DOHH2 (cell line): ENCODE measurements around the gene NUDT19.
A peak's percentile ranks its signal among the peaks of the same experiment; 100 is the strongest.
"Not testable (repeated sequence)": the region's sequence is repeated elsewhere in the genome, so short reads cannot be mapped to it uniquely, and the experiment has no call there.

Experiments used
- H3F3A ChIP-seq: fragments of 200-600 bp; sonication (generic), shearing (Covaris generic); 2 replicates; pipeline ENCODE4 v1.6.0; 2016; ENCODE audit warnings: antibody characterized with exemption, mild to moderate bottlenecking; ENCODE audit not compliant: control insufficient read depth, insufficient read depth
- H3K27ac ChIP-seq: fragments of 200-600 bp; sonication (generic); 2 replicates; pipeline ENCODE4 v1.5.1; 2014; ENCODE audit warnings: low read depth, mild to moderate bottlenecking, low read length, moderate library complexity
- H3K27me3 ChIP-seq: fragments of 200-600 bp; sonication (generic); 2 replicates; pipeline ENCODE4 v1.6.1; 2014; ENCODE audit warnings: mild to moderate bottlenecking, low read length, mixed read lengths; ENCODE audit not compliant: control insufficient read depth
- H3K36me3 ChIP-seq: fragments of 200-600 bp; sonication (generic); 2 replicates; pipeline ENCODE4 v1.6.1; 2014; ENCODE audit warnings: mild to moderate bottlenecking, low read length, moderate library complexity, mixed read lengths; ENCODE audit not compliant: control insufficient read depth
- H3K4me1 ChIP-seq: fragments of 200-600 bp; sonication (generic); 2 replicates; pipeline ENCODE4 v1.6.1; 2014; ENCODE audit warnings: mild to moderate bottlenecking, low read length, mixed read lengths; ENCODE audit not compliant: control insufficient read depth
- H3K4me2 ChIP-seq: fragments of 200-600 bp; sonication (generic); 2 replicates; pipeline ENCODE4 v1.6.0; 2014; ENCODE audit warnings: mild to moderate bottlenecking, low read length, moderate library complexity
- H3K4me3 ChIP-seq: fragments of 200-600 bp; sonication (generic); 2 replicates; pipeline ENCODE4 v1.5.1; 2014; ENCODE audit warnings: mild to moderate bottlenecking, low read length, mixed read lengths
- H3K79me2 ChIP-seq: fragments of 200-600 bp; sonication (generic); 2 replicates; pipeline ENCODE4 v1.6.1; 2014; ENCODE audit warnings: mild to moderate bottlenecking, low read length, mixed read lengths; ENCODE audit not compliant: control insufficient read depth
- H3K9me2 ChIP-seq: fragments of 200-600 bp; sonication (generic); replicated peaks from 2 replicates; pipeline ENCODE4 v1.6.1; 2014; ENCODE audit warnings: mild to moderate bottlenecking, low read length, mixed read lengths; ENCODE audit not compliant: control insufficient read depth
- H3K9me3 ChIP-seq: fragments of 200-600 bp; sonication (generic); 2 replicates; pipeline ENCODE4 v1.6.1; 2014; ENCODE audit warnings: antibody characterized with exemption, low read length, mixed read lengths; ENCODE audit not compliant: control insufficient read depth, insufficient read depth
- H4K20me1 ChIP-seq: fragments of 200-600 bp; sonication (generic); 2 replicates; pipeline ENCODE4 v1.6.0; 2014; ENCODE audit warnings: low read depth, mild to moderate bottlenecking, antibody characterized with exemption, low read length, moderate library complexity; ENCODE audit not compliant: control insufficient read depth, insufficient read depth
- CTCF ChIP-seq: fragments of 200-600 bp; sonication (generic); IDR thresholded peaks from one replicate; pipeline ENCODE4 v1.5.1; 2014; ENCODE audit warnings: antibody characterized with exemption, mild to moderate bottlenecking, low read depth, low read length; ENCODE audit not compliant: poor library complexity, severe bottlenecking
- EZH2phosphoT487 ChIP-seq: fragments of 200-600 bp; sonication (generic); IDR thresholded peaks from 2 replicates; pipeline ENCODE4 v1.6.1; 2017; ENCODE audit warnings: borderline replicate concordance, mild to moderate bottlenecking, antibody characterized with exemption, low read length, moderate library complexity, mixed read lengths

The NUDT19 gene

DNA sequence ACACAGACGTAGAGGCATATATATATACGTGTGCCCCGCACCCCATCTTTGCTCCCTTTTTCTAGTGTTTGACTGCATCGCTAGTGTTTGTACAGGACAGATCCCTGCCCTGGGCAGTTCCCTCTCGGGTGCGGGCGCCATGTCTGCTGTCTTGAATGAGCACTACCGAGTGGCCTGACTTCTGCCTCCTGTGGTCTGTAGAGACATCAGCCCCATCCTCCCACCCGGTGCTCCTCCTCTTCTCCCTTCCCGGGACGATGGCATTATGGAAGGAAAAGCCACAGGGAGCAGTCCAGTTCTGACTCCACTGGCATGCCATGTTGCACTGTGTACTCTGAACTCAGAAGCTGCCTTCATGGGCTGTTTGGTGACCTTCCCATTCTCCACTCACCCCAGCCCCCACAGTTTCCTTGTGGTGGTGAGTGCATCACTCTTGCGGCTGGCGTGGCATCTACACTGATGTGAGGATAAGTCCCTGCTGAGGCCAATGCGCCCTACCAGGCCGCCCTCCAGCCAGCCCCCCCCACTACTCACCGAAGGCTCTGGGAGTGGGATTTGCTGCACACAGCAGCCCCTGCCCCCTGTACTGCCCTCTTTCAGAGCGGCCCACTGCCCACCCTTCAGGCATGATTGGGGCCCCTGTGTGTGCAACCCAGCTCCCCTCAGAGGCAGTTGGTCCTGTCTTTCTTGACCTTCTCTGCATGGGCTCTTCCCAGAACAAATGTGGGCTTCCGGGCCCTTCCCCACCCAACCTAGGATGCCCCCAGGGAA, 53.1 kb downstream of the NUDT19 start:
- H3K27me3 ChIP-seq, result peaks cover 13% of the 10 kb centered on the region
- H4K20me1 ChIP-seq, result no peaks in the 10 kb centered on the region
- TF ChIP-seq CTCF, result no peak
- TF ChIP-seq EZH2phosphoT487, result no peak
- H3K4me1 ChIP-seq, result no peaks in the 10 kb centered on the region
- H3K79me2 ChIP-seq, result no peaks in the 10 kb centered on the region
- no peaks in the 10 kb centered on the region for H3K9me2 ChIP-seq
- no peaks in the 10 kb centered on the region for H3K36me3 ChIP-seq
- H3K4me3 ChIP-seq, result no peak overlapping the region
- no peak overlapping the region for H3K27ac ChIP-seq
- no peak overlapping the region for H3K4me2 ChIP-seq
- H3K9me3 ChIP-seq, result no peaks in the 10 kb centered on the region
- no peaks in the 10 kb centered on the region for H3F3A ChIP-seq

DNA sequence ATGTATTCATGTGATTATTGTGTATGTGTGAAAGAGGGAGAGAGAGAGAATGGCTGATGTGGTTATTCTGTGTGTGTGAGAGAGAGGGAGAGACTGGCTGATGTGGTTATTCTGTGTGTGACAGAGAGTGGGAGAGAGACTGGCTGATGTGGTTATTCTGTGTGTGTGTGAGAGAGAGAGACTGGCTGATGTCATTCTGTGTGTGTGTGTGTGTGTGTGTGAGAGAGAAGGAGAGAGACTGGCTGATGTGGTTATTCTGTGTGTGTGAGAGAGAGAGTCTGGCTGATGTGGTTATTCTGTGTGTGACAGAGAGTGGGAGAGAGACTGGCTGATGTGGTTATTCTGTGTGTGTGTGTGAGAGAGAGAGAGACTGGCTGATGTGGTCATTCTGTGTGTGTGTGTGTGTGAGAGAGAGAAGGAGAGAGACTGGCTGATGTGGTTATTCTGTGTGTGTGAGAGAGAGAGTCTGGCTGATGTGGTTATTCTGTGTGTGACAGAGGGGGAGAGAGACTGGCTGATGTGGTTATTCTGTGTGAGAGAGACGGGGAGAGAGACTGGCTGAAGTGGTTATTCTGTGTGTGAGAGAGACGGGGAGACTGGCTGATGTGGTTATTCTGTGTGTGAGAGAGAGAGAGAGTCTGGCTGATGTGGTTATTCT, 54.1 kb downstream of the NUDT19 start:
- H3F3A ChIP-seq, H3K4me3 ChIP-seq, H4K20me1 ChIP-seq, H3K27ac ChIP-seq, H3K9me2 ChIP-seq, H3K36me3 ChIP-seq, H3K79me2 ChIP-seq, H3K4me1 ChIP-seq, H3K4me2 ChIP-seq, H3K9me3 ChIP-seq: not testable (repeated sequence)
- H3K27me3 ChIP-seq, result peaks cover 13% of the 10 kb centered on the region

DNA sequence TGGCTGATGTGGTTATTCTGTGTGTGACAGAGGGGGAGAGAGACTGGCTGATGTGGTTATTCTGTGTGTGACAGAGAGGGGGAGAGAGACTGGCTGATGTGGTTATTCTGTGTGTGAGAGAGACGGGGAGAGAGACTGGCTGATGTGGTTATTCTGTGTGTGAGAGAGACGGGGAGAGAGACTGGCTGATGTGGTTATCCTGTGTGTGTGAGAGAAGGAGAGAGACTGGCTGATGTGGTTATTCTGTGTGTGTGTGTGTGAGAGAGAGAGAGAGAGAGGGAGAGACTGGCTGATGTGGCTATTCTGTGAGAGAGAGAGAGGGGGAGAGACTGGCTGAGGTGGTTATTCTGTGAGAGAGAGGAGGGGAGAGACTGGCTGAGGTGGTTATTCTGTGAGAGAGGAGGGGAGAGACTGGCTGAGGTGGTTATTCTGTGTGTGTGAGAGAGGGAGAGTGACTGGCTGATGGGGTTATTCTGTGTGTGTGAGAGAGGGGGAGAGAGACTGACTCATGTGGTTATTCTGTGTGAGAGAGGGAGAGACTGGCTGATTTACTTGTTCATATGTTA, 55.1 kb downstream of the NUDT19 start:
- not testable (repeated sequence) for H3K9me3 ChIP-seq, H3K36me3 ChIP-seq, H3K79me2 ChIP-seq, H3K9me2 ChIP-seq, H3K27ac ChIP-seq, H3F3A ChIP-seq, H3K4me1 ChIP-seq, H3K4me3 ChIP-seq, H3K4me2 ChIP-seq, H4K20me1 ChIP-seq
- H3K27me3 ChIP-seq, result peaks cover 13% of the 10 kb centered on the region

DNA sequence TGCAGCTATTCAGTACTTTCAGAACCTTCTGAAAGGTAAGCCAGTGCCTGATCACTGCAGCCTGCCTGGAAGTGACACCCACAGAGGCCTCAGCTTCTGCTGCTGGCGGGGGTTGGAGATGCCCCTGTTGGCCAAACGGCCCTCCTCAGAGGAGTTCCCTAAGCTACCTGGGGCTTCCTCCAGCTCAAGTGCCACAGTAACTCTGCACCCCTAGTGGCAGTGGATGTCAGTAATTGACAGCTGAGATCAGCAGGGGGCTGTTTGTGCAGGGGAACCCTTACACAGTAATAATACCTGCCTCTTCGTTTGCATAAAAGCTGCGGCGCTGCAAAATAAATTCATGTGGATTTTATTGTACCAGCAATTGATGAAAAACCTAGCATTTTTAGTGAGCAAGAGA, 56.9 kb downstream of the NUDT19 start:
- H3F3A ChIP-seq, result no peaks in the 10 kb centered on the region
- H3K79me2 ChIP-seq, result no peaks in the 10 kb centered on the region
- no peaks in the 10 kb centered on the region for H3K9me3 ChIP-seq
- H3K27me3 ChIP-seq, result peaks cover 13% of the 10 kb centered on the region
- H3K27ac ChIP-seq, result no peak overlapping the region
- no peaks in the 10 kb centered on the region for H3K36me3 ChIP-seq
- H3K4me3 ChIP-seq, result no peak overlapping the region
- no peak overlapping the region for H3K4me2 ChIP-seq
- no peaks in the 10 kb centered on the region for H4K20me1 ChIP-seq
- no peaks in the 10 kb centered on the region for H3K9me2 ChIP-seq
- TF ChIP-seq EZH2phosphoT487, result no peak
- TF ChIP-seq CTCF, result peak; percentile 49
- H3K4me1 ChIP-seq, result no peaks in the 10 kb centered on the region
